ENCODE data around the gene TRIM16.
"Not testable (repeated sequence)": the region's sequence is repeated elsewhere in the genome, so short reads cannot be mapped to it uniquely, and the experiment has no call there.

Gene TRIM16

GRCh38 chr17:15683824-15684478 is at the start of gene TRIM16:
TRIM16 (minus strand) TSS chr17:15684311; CDS start chr17:15651609, 32,702 bp downstream.
- H3K4me3 ChIP-seq (ENCODE audit: low read length): peak within 1 kb of the TSS; percentile 73
- DNase-seq (ENCODE audit: low read depth): not testable (repeated sequence)
- peak; percentile 26 for TF ChIP-seq CTCF (conservative IDR thresholded peaks at IDR 0.05; ENCODE audit: low read depth, low read length)

- not testable (repeated sequence) for H3K4me3 ChIP-seq (ENCODE audit: low read length); DNase-seq (ENCODE audit: low read depth)
Measured at GRCh38 chr17:15733174-15733789, 49.2 kb upstream of the TRIM16 start.

GRCh38 chr17:15731900-15732299 is 47.8 kb upstream of the TRIM16 start, which contains the start of gene TBC1D26:
TBC1D26 (plus strand) TSS chr17:15732283; CDS start chr17:15735349, 3,066 bp downstream.
- not testable (repeated sequence) for DNase-seq (ENCODE audit: low read depth); H3K4me3 ChIP-seq (ENCODE audit: low read length)

GRCh38 chr17:15730535-15730934 is 46.4 kb upstream of the TRIM16 start:
- H3K4me3 ChIP-seq (ENCODE audit: low read length); DNase-seq (ENCODE audit: low read depth): not testable (repeated sequence)

- DNase-seq (ENCODE audit: low read depth): not testable (repeated sequence)
Measured at GRCh38 chr17:15716601-15717563, 32.8 kb upstream of the TRIM16 start.

GRCh38 chr17:15708879-15709278 is 24.8 kb upstream of the TRIM16 start:
- H3K4me3 ChIP-seq (ENCODE audit: low read length): not testable (repeated sequence)

More at GRCh38 chr17:15716601-15717563, 32.8 kb upstream of the TRIM16 start:
- H3K4me3 ChIP-seq (ENCODE audit: low read length): not testable (repeated sequence)

GRCh38 chr17:15704813-15705212 is 20.7 kb upstream of the TRIM16 start:
- H3K4me3 ChIP-seq (ENCODE audit: low read length); DNase-seq (ENCODE audit: low read depth): not testable (repeated sequence)

More at GRCh38 chr17:15708879-15709278, 24.8 kb upstream of the TRIM16 start:
- not testable (repeated sequence) for DNase-seq (ENCODE audit: low read depth)

GRCh38 chr17:15704239-15704638 is 20.1 kb upstream of the TRIM16 start:
- DNase-seq (ENCODE audit: low read depth); H3K4me3 ChIP-seq (ENCODE audit: low read length): not testable (repeated sequence)

GRCh38 chr17:15699937-15700336 is 15.8 kb upstream of the TRIM16 start:
- not testable (repeated sequence) for DNase-seq (ENCODE audit: low read depth)

GRCh38 chr17:15699413-15699924 is 15.4 kb upstream of the TRIM16 start, which contains the start of gene ZNF286A:
ZNF286A (plus strand) TSS chr17:15699752; CDS start chr17:15700330, 578 bp downstream.
- peak within 1 kb of the TSS; percentile 56 for H3K4me3 ChIP-seq (ENCODE audit: low read length)
- peak; percentile 92 for DNase-seq (ENCODE audit: low read depth)

More at GRCh38 chr17:15699937-15700336, 15.8 kb upstream of the TRIM16 start:
- H3K4me3 ChIP-seq (ENCODE audit: low read length): peak overlapping the region; percentile 56

- not testable (repeated sequence) for DNase-seq (ENCODE audit: low read depth)
- peak overlapping the region; percentile 56 for H3K4me3 ChIP-seq (ENCODE audit: low read length)
Measured at GRCh38 chr17:15698967-15699366, 14.9 kb upstream of the TRIM16 start.

- H3K4me3 ChIP-seq (ENCODE audit: low read length); DNase-seq (ENCODE audit: low read depth): not testable (repeated sequence)
Measured at GRCh38 chr17:15687494-15687893, 3.4 kb upstream of the TRIM16 start.

GRCh38 chr17:15683135-15683534 is 976 bp downstream of the TRIM16 start:
- not testable (repeated sequence) for H3K4me3 ChIP-seq (ENCODE audit: low read length); DNase-seq (ENCODE audit: low read depth)

GRCh38 chr17:15675991-15676390 is 8.1 kb downstream of the TRIM16 start:
- not testable (repeated sequence) for DNase-seq (ENCODE audit: low read depth)

GRCh38 chr17:15674640-15675039 is 9.5 kb downstream of the TRIM16 start:
- H3K4me3 ChIP-seq (ENCODE audit: low read length): not testable (repeated sequence)

More at GRCh38 chr17:15675991-15676390, 8.1 kb downstream of the TRIM16 start:
- H3K4me3 ChIP-seq (ENCODE audit: low read length): not testable (repeated sequence)

GRCh38 chr17:15669526-15669925 is 14.6 kb downstream of the TRIM16 start:
- not testable (repeated sequence) for H3K4me3 ChIP-seq (ENCODE audit: low read length); DNase-seq (ENCODE audit: low read depth)

More at GRCh38 chr17:15674640-15675039, 9.5 kb downstream of the TRIM16 start:
- not testable (repeated sequence) for DNase-seq (ENCODE audit: low read depth)
